Effector CD4-positive, alpha-beta T cell (primary cell): ENCODE measurements around the gene COTL1.

Experiments
- DNase-seq: peaks from one replicate; pipeline ENCODE4 v3.0.0-alpha.2; 2020

COTL1 gene

DNA sequence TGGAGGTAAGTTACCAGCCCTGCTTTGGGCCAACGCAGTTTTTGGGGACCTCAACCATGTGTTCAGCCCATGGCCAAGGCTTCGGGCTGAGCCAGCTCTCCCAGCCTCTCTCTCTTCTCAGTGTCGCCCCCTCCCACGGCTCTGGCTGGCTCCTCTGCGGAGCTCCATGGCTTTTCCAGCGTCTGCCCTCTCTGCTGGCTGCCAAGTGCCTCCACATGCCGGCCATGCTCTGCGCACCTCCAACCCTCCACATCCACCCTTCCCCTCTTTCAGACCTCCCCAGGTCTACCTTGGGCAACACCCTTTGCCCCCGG, 23.2 kb downstream of the COTL1 start:
- no peak for DNase-seq

DNA sequence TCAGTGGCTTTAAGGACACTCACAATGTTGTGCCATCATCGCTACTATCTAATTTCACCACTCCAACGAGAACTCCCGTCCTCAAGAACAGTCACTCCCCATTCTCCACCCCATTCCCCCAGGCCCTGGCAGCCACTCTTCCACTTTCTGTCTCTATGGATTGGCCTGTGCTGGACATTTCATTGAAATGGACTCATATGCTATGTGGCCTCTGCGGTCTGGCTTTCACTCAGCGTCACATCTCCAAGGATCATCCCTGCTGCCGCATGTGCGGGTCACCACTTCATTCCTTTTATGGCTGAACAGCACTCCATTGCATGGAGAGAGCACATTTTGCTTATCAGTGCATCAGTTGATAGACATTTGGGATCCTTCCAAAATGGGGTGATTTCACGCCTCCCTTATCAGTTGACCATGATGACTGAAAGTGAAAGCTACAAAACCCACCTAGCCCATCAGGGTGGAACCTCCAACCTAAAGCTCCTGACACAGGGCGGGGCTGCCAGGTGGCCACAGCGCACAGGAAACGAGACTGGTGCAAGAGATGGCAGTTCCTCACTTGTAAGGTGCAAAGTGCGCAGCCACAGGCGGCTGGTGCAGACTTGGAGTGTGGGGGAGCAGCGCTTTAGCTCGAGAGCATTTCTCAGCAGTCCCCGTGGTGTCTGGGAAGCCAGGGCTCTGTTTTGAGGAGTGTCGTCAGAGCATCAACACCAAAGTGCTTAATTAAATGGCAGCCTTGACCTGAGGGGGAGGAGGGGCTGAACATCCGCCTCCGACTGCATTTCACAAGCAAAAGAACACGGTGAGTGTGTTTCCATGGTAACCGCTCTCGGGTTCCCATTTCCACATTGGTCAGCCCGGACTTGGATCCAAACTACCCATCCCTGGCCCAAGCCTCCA, 23.8 kb downstream of the COTL1 start:
- peak; percentile 73 for DNase-seq

DNA sequence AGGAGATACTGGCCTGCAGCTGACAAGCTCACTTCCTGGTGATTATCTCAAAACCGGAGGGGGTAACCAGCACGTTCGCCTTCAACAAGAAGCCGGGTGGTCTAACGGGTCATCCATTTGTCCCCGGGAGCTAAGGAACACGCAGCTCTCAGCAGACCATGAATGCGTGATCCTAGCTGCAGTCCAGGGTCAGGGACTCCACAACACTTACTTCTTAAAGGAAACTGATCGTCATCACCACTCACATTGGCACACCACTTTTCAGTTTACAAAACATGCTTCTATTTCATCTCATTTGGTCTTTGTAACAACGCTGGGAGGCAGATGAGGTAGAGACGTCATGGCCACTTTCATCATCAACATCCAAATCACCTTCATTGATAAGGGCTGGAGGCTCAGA, 25.2 kb downstream of the COTL1 start:
- DNase-seq, result no peak

DNA sequence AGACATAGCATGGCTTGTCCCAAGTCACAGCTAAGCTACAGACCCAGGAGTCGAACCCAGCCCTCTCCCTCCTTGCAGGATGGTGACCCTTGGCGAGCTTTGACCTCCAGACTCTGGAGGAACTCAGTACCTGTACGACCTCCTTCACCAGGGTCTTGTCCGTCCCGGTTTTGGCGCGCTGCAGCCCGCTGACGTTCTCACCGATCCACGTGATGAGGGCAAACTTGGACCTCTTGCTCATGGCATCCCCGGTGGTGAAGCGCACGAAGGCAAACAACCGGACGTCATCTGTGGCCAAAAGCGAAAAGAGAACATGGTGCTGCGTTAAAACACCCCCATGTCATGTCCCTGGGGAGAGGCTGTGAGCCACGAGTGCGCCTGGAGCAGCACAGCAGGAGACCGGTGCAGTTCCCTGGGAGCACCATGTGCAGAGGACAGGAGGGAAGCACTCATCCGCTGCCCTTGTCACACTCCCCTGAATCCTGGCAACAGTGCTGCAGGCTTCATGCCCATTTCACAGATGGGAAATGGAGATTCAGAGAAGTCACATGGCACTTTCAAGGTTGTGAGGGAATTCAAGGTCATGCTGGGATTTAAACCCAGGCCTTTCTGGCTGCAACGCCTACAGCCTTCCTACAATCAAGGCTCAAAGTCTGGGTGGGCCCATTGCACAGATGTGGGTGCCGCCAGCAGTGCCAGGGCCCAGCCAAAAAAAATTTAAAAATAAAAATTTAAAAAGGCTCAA, 27.7 kb downstream of the COTL1 start:
- DNase-seq, result no peak

DNA sequence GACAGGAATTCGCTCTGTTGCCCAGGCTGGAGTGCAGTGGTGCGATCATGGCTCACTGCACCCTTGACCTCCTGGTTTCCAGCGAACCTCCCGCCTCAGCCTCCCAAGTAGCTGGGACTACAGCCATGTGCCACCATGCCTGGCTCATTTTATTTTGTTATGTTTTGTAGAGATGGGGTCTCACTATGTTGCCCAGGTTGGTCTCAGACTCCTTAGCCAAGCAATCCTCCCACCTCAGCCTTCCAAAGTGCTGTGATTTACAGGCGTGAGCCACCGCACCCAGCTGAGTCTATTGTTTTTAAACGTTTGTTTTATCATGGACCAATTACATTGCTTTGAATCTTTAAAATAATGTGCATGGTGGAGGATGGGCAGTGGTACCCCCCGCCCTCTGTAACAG, 28.9 kb downstream of the COTL1 start:
- no peak for DNase-seq

DNA sequence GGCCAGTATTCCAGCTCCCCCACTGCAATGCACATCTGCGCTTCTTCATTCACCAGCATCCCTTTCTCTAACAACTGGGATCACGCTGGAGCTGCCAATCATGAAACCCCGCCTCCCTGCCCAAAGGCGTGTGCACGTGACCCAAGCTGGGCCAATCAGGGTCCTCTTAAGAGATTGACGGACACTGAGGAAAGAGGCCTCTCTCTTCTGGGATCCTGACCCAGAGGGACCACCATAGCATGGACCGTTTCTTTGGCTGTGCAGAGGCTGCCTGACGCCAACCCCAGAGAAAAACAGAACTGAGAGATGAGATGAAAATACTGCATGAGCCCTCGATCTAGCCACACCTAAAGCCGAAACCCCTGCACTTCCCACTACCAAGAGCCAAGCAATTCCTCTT, 32.0 kb downstream of the COTL1 start:
- no peak for DNase-seq

DNA sequence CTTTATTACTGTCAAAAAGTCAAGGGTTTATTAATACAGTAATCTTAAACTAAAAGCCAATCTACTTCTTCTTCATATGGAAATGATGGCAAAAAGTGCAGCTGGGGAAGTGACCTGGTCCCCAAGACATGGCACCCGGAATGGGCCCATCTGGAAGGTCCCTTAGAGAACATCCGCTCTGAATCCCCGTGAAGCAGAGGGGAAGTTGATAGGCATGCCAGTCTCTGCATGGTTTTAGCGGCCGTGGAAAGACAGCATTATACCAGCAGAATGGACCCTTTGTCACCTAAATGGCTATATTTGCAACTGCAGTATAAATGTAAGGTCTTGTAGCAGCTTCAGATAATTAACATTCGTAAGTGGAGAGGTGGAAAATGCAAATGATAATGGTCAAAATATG, 32.4 kb downstream of the COTL1 start:
- DNase-seq, result no peak

DNA sequence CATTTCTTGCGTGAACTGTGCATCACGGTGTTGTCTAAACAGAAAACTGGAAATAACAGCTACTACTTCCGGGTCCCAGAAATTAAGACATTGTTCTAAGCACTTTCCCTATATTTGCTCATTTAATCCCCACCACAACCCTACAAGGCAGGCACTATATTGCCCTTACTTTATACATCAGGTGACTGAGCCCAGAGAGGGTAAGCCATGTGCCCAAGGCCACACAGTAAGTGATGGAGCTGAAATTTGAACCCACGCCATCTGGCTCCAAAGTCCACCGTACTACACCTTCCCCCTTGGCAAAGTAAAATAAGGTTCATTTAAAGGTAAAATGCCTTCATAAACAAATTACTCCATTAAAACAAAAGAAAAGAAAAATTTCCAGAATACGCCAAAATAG, 33.2 kb downstream of the COTL1 start:
- DNase-seq, result no peak

DNA sequence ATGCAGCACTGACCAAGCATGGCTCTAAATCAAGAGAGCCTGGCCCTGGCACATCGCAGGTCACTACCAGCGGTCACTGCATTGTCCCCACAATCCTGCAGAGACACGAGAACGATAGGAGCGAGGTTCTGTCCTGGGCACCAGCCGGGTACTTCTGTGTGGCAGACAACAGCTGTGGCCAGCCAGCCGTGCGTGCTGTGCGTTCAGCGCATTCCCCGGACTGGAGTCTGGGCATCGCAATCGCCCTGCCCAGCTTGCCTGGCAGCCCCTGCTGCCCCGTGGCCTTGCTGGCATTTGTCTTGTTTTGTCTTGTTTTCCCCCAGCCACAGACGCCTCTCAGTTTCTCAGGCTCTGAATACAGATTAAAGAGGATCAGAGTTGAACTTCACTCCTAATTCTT, 33.9 kb downstream of the COTL1 start:
- DNase-seq, result no peak

DNA sequence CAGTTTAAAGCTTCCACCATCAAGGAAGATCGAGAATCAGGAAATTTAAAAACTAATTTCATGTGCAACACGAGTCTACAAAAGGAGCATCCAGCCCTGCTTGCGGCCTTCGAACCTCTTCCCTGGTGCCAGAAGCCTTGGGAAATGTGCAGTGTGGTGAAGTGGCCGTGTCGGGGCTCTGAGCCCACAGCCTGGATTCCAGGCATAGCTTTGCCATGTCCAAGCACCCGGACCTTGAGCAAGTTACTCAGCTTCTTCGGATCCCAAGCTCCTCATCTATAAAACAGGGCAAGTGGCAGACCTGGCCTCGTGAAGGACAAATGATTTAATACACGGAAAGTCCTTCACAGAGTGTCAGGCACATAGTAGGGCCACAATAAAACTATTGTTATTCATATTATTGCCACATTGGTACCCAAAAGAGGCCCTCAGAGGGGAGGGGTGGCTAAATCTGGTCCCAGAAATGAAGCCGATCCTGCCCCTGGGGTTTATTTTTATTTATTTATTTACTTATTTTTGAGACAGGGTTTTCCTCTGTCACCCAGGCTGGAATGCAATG, 34.8 kb downstream of the COTL1 start:
- DNase-seq, result no peak

DNA sequence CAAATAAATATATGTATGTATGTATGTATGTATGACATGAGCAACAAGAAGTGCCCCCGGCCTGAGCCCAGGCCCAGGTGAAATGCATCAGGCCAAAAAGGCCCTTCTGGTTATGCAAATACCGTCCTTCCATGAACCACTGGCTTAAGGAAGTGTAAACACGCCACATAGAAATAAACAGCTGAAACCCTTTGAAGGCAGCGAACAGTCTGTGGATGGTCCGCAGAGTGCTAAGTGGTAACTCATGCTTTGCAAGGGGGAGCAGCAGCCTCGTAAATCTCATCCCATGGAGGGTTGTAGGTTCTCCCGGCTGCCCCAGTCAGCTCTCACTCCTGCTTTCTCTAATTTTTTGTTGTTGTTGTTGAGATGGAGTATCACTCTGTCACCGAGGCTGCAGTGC, 36.7 kb downstream of the COTL1 start:
- no peak for DNase-seq

DNA sequence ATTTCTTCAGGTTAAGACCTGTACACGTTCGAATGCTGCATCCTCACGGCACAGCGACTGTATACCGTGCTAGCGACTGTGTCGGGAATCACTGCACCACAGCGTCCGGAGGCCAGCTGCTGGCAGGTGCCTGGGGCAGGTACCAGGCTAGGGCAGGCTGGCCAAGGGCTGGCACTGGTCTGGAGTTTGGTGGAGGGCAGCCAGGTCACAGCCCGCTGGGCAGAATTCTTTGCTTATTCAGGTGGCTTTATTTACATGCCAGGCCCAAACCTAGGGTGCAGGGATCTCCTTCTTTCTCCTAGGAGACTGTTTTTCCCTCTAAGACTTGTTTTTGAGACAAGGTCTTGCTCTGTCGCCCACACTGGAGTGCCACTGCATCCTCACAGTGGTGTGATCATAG, 37.9 kb downstream of the COTL1 start:
- no peak for DNase-seq

DNA sequence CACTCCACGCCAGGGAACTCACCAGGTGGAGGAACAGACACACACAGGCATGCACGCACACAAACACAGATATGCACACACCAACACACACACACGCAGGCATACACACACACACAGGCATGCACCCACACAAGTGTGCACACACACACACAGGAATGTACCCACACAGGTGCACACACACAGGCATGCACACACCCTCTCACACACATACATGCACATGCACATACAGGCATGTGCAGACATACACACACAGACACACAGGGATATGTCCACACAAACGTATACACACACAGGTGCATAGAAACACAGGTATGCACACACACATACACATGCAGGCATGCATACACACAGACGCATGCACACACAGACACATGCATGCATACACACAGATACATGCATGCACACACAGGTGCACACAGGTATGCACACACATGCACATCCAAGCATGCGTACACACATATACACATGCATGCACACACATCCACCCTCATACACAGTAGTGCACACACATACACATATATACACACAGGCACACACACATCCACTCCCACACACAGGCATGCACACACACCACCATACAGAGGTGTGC, 39.2 kb downstream of the COTL1 start:
- DNase-seq, result no peak

DNA sequence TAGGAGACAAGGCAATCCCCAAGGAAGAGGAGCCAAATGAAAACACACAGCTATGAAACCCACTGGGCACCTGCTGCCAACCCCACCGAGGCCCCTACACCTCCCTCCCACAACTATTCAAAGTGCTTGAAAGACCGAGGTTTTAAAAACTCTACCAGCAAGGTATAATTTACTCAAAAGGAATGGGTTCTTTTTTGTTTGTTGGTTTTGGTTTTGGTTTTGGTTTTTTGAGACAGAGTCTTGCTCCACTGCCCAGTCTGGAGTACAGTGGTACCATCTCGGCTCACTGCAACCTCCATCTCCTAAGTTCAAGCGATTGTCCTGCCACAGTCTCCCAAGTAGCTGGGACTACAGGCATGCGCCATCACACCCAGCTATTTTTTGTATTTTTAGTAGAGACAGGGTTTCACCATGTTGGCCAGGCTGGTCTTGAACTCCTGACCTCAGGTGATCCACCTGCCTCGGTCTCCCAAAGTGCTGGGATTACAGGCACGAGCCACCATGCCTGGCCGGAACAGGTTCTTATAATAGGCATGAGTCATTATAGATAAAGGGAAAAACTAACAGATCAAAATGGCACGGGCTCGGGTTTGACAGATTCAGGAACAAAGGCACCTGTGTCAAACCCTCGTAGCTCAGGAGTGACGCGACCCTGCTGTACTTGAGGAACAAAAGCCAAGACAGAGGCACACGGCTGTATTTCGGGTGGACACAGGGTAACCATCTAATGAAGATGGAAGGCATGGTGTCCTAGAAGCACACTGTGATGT, 40.7 kb downstream of the COTL1 start:
- no peak for DNase-seq

DNA sequence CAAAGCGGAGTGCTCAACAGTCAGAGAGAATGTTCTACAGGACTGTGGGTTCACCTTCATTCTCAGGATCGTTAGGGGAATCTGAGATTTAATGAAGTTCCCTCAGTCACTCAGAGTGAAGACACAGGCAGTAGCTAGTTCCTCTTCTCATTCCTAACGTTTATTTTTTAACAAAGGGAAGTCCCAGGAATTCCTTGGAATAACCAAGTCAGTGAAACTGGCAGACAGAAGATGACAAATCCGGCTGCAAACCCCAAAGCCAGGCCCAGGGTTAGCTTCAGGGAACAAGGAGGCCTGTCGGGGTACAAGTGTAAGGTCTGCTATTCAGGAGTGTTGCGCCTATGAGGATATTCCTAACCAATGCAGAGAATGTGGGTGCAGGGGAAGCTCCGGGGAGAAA, 42.0 kb downstream of the COTL1 start:
- DNase-seq, result no peak

DNA sequence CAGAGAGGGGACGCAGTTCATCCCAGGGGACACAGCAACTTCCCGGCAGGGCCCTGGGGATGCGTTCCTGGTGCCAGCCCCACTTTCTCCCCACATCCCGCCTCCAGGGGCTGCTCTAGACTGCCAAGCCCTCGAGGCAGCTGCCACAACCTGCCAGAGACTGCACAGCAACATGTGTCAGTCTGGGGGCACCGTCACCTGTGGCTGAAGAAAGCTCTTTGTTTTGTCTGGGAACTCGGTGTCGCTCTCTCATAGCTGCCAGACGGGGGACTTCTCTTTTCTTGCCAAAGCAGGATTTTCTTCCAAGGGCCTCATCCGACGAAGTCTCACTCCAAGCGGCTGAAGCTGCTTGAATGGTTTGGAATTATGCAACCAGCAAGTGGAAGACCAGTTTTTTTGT, 43.7 kb downstream of the COTL1 start:
- DNase-seq, result no peak

DNA sequence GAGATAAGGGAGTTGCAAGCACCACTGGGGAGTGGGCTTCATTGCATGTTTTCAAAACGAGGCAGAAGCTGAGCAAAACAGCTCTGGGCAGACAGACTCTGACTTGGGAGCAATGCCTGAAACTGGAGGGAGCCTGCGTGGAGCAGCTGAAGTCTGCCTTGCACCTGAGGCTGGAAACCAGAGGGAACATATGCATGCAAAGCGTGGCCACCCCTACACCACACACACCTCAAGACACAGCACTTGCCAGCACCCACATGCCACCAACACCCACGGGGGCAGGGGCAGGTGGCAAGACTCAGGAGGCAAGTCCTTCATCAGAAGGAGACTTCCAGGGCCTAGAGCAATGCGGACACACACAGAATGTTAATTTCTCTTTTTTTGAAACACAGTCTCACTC, 45.8 kb downstream of the COTL1 start:
- DNase-seq, result no peak

DNA sequence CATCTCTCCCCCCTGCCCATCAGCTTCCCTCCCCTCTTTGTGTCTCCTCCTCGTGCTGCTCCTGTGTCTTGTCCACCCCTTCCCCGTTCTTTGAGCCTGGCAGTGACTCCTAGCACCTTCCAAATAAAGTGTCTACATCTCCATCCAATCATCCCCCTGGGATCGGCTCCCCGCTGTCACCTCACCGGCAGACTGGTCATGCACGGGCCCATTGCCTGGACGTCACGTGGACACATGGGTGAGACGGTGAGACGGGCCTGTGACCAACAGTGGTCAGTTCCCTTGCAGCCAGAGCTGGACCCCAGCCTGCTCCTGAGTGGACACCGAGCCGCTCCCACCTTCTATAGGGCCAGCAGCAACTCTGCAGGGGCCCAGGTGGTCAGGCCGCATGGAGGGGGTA, 46.4 kb downstream of the COTL1 start:
- DNase-seq, result no peak

DNA sequence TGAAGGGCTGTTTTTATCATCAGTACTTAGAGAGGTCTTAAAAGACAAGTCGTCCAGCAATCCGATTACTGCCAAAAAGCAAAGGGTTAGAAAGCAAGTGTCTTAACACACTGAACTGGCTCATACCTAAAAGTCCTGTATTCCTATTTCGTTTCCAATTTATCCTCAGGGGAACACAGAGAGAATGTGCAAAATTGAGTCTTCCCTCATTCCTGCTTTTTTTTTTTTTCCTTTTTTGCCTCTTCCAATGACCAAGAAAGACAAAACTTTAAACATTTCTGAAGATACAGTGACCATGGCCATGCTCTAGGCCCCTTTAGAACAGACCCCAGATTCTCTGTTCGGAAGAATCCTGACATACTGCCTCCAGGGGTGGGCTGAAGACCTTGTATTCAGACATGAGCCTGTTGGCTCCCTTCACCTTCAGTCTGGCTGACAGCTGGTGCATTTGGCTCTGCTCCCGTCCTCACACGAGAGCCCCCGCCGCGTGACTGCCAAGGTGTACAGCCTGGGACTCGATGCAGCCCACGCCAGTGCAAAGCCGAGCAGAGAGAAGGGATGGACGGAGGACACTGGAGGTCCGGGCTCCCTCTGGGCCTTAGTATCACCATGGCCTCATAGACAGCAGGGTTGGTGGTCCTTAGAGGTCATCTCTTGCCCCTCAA, 47.0 kb downstream of the COTL1 start:
- no peak for DNase-seq

DNA sequence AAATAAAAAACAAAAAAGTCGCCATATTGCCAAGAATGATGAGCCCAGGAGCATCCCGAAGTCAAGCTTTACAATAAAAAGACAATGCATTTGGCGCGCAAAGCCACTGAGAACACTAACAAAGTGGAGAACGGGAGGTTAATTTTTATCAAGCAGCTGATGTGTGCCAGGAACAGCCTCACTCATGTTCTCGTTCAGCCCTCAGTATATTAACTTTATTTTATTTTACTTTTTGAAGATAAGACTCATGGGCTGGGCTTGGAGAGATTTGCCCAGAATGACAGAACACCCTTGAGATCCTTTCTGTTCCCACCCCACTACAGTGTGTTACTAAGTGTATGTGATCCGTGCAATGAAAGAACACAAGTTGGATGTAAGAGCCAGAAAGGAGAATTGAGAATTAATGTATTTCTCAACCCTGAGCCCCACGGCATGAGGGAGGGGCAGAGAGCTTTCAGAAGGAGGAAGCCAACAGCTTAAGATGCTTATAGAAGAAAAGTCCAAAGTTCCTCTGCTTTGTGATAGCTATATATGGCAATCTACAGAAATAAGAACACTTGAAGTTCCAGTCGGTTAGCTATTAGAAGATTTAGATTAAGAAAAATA, 48.4 kb downstream of the COTL1 start:
- no peak for DNase-seq

DNA sequence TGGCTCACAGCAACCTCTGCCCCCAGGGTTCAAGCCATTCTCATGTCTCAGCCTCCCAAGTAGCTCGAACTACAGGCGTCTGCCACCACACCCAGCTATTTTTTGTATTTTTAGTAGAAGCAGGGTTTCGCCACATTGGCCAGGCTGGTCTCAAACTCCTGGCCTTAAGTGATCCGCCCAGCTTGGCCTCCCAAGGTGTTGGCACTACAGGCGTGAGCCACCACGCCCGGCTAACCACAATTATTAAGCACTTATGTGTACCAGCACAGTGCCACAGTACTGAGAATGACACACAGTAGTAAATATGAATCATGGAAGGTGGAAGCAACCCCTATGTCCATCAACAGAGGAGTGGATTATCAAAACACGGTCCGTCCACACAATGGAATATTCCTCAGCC, 49.8 kb downstream of the COTL1 start:
- no peak for DNase-seq
